Inflammatory macrophage (primary cell): ENCODE results near the gene PLA2G12A.

Experiments used
- DNase-seq, 2 donors: peaks; one replicate each; pipeline ENCODE4 v3.0.0-alpha.2; 2020 to 2022

The PLA2G12A gene

GRCh38 chr4:109676886-109677285, 53.0 kb downstream of the PLA2G12A start:
- DNase-seq = no peak

GRCh38 chr4:109675843-109676242, 54.0 kb downstream of the PLA2G12A start:
- DNase-seq = no peak

GRCh38 chr4:109675181-109675580, 54.7 kb downstream of the PLA2G12A start:
- DNase-seq = no peak

- no peak for DNase-seq
These were observed 56.6 kb downstream of the PLA2G12A start for GRCh38 chr4:109673303-109673702.

- DNase-seq = no peak
These were observed 57.5 kb downstream of the PLA2G12A start for GRCh38 chr4:109672169-109672930.

- no peak for DNase-seq
These were observed 58.5 kb downstream of the PLA2G12A start for GRCh38 chr4:109671350-109671749.

- DNase-seq = no peak
These were observed 63.9 kb downstream of the PLA2G12A start for GRCh38 chr4:109665783-109666485.

- no peak for DNase-seq
These were observed 67.1 kb downstream of the PLA2G12A start for GRCh38 chr4:109662771-109663170.

GRCh38 chr4:109662116-109662515, 67.8 kb downstream of the PLA2G12A start:
- no peak for DNase-seq
